Neural cell (in vitro differentiated cells): ENCODE results near the gene NEDD9. TPM values are rescaled to one million over a fixed set of nuclear protein-coding genes. Genes with fewer than 3 reads are reported as not detected.

Source experiments
- H2AFZ ChIP-seq: fragments of 200-600, 300-800 bp; sonication (generic), shearing (Covaris generic); 2 replicates; pipeline ENCODE4 v1.6.0; 2014; ENCODE audit warnings: low read depth, mild to moderate bottlenecking, antibody characterized with exemption, low read length, moderate library complexity
- H3F3A ChIP-seq: fragments of 200-600 bp; shearing (Covaris generic); 2 replicates; pipeline ENCODE4 v1.6.1; 2016; ENCODE audit warnings: mild to moderate bottlenecking, moderate library complexity, mixed read lengths, antibody characterized with exemption, low read length; ENCODE audit not compliant: insufficient read depth, poor library complexity, severe bottlenecking
- H3K27ac ChIP-seq: fragments of 200-600, 300-800 bp; sonication (generic), shearing (Covaris generic); 2 replicates; pipeline ENCODE4 v1.5.1; 2014; ENCODE audit warnings: mild to moderate bottlenecking, low read length, moderate library complexity
- H3K27me3 ChIP-seq: fragments of 300-800, 200-600 bp; sonication (generic), shearing (Covaris generic); 2 replicates; pipeline ENCODE4 v1.6.0; 2014; ENCODE audit warnings: mild to moderate bottlenecking, low read depth, low read length, moderate library complexity; ENCODE audit not compliant: insufficient read depth
- H3K36me3 ChIP-seq: fragments of 300-800, 200-600 bp; sonication (generic), shearing (Covaris generic); 2 replicates; pipeline ENCODE4 v1.5.1; 2014; ENCODE audit warnings: mild to moderate bottlenecking, antibody characterized with exemption, low read length, moderate library complexity; ENCODE audit not compliant: insufficient read depth
- H3K4me2 ChIP-seq: fragments of 300-800, 200-600 bp; sonication (generic), shearing (Covaris generic); 2 replicates; pipeline ENCODE4 v1.6.0; 2014; ENCODE audit warnings: mild to moderate bottlenecking, low read length
- H3K4me3 ChIP-seq: fragments of 300-800, 200-600 bp; sonication (generic), shearing (Covaris generic); 2 replicates; pipeline ENCODE4 v1.5.1; 2014; ENCODE audit warnings: mild to moderate bottlenecking, low read length, moderate library complexity
- H3K79me2 ChIP-seq: fragments of 200-600 bp; shearing (Covaris generic); replicated peaks from 2 replicates; pipeline ENCODE4 v1.6.0; 2014; ENCODE audit warnings: mild to moderate bottlenecking, low read length, moderate library complexity; ENCODE audit not compliant: insufficient read depth
- H3K9ac ChIP-seq: fragments of 300-800, 200-600 bp; sonication (generic), shearing (Covaris generic); 2 replicates; pipeline ENCODE4 v1.6.1; 2016; ENCODE audit warnings: mild to moderate bottlenecking, low read length, mixed read lengths
- H3K9me2 ChIP-seq: fragments of 200-600 bp; shearing (Covaris generic); 2 replicates; pipeline ENCODE4 v1.6.1; 2016; ENCODE audit warnings: mild to moderate bottlenecking, low read length, mixed read lengths; ENCODE audit not compliant: insufficient read depth
- H3K9me3 ChIP-seq: fragments of 200-600, 300-800 bp; sonication (generic), shearing (Covaris generic); 2 replicates; pipeline ENCODE4 v1.6.1; 2016; ENCODE audit warnings: mild to moderate bottlenecking, mixed run types, low read length, moderate library complexity, mixed read lengths
- H4K20me1 ChIP-seq: fragments of 200-600 bp; shearing (Covaris generic); 2 replicates; pipeline ENCODE4 v1.6.1; 2016; ENCODE audit warnings: mild to moderate bottlenecking, mixed run types; ENCODE audit not compliant: insufficient read depth
- CTCF ChIP-seq: fragments of 450-650 bp; IDR thresholded peaks from 2 replicates; pipeline ENCODE4 v1.5.1; 2014; ENCODE audit warnings: antibody characterized with exemption, mild to moderate bottlenecking, moderate library complexity; ENCODE audit not compliant: poor library complexity, severe bottlenecking
- EP300 ChIP-seq: fragments of 450-650 bp; conservative IDR thresholded peaks from 2 replicates; pipeline ENCODE4 v1.6.1; 2014; ENCODE audit warnings: antibody characterized with exemption, mild to moderate bottlenecking, moderate library complexity; ENCODE audit not compliant: poor library complexity, severe bottlenecking
- EZH2 ChIP-seq: fragments of 200-600, 300-800 bp; shearing (Covaris generic), sonication (generic); IDR thresholded peaks from 2 replicates; pipeline ENCODE4 v1.6.1; 2014; ENCODE audit warnings: antibody characterized with exemption, low read length, borderline replicate concordance, mild to moderate bottlenecking; ENCODE audit not compliant: insufficient read depth, poor library complexity, severe bottlenecking
- MXI1 ChIP-seq: fragments of 450-650 bp; conservative IDR thresholded peaks from 2 replicates; pipeline ENCODE4 v1.6.1; 2014; ENCODE audit warnings: antibody characterized with exemption, mild to moderate bottlenecking; ENCODE audit not compliant: poor library complexity, severe bottlenecking
- POLR2AphosphoS5 ChIP-seq: IDR thresholded peaks from 2 replicates; pipeline ENCODE4 v1.6.1; 2012
- RAD21 ChIP-seq: fragments of 450-650 bp; conservative IDR thresholded peaks from 2 replicates; pipeline ENCODE4 v1.6.1; 2014; ENCODE audit warnings: antibody characterized with exemption, mild to moderate bottlenecking, moderate library complexity
- REST ChIP-seq: IDR thresholded peaks from 2 replicates; pipeline ENCODE4 v1.6.1; 2012; ENCODE audit warnings: borderline replicate concordance
- SMC3 ChIP-seq: fragments of 450-650 bp; conservative IDR thresholded peaks from 2 replicates; pipeline ENCODE4 v1.6.1; 2014; ENCODE audit warnings: antibody characterized with exemption, mild to moderate bottlenecking, moderate library complexity; ENCODE audit not compliant: poor library complexity
- TAF1 ChIP-seq: IDR thresholded peaks from 2 replicates; pipeline ENCODE4 v1.6.1; 2012; ENCODE audit warnings: low read depth
- polyA plus RNA-seq: library from polyadenylated mRNA; depleted of rRNA; stranded (reverse); fragments of >200 nt; gene quantifications from 2 replicates; pipeline ENCODE4 v1.2.3, GENCODE V29; 2014

Gene NEDD9
- polyA plus RNA-seq, 1 donor from 2014 or later: 0.11 TPM

- Histone ChIP-seq H3K27ac (no peak overlapping the region), H3K9ac (peak overlapping the region; percentile 46), H3K36me3 (no peaks in the 10 kb centered on the region), H3K4me3 (peak overlapping the region; percentile 70), H3K4me2 (peak overlapping the region; percentile 70), H4K20me1 (no peaks in the 10 kb centered on the region), H3K9me3 (no peaks in the 10 kb centered on the region), H2AFZ (peak overlapping the region; percentile 18), H3K79me2 (peaks cover 9% of the 10 kb centered on the region), H3F3A (peaks cover 2% of the 10 kb centered on the region), H3K27me3 (no peaks in the 10 kb centered on the region), H3K9me2 (no peaks in the 10 kb centered on the region)
- TF ChIP-seq EZH2: no peak
- peak; percentile 7 for TF ChIP-seq EP300
- no peak for TF ChIP-seq RAD21
- TF ChIP-seq CTCF: no peak
These were observed 530 bp upstream of the NEDD9 start for GRCh38 chr6:11232770-11233626.

- H3K79me2 ChIP-seq: peaks cover 9% of the 10 kb centered on the region
- no peak overlapping the region for H2AFZ ChIP-seq
- H3K9me3 ChIP-seq: no peaks in the 10 kb centered on the region
- no peaks in the 10 kb centered on the region for H4K20me1 ChIP-seq
- peaks cover 2% of the 10 kb centered on the region for H3F3A ChIP-seq
- no peak overlapping the region for H3K27ac ChIP-seq
- peak overlapping the region; percentile 70 for H3K4me3 ChIP-seq
- H3K9me2 ChIP-seq: no peaks in the 10 kb centered on the region
- TF ChIP-seq POLR2AphosphoS5 (no peak), REST (no peak), RAD21 (no peak), CTCF (no peak), MXI1 (no peak), SMC3 (no peak), EZH2 (no peak), TAF1 (no peak), EP300 (no peak)
- no peaks in the 10 kb centered on the region for H3K27me3 ChIP-seq
- peak overlapping the region; percentile 70 for H3K4me2 ChIP-seq
- peak overlapping the region; percentile 46 for H3K9ac ChIP-seq
- no peaks in the 10 kb centered on the region for H3K36me3 ChIP-seq
These were observed 790 bp downstream of the NEDD9 start for GRCh38 chr6:11231564-11232192.
